Uterus (tissue), 4 donors: ENCODE measurements around the gene SDK2. TPM values are rescaled to one million over a fixed set of nuclear protein-coding genes. Genes with fewer than 3 reads are reported as not detected.

Source experiments
- DNase-seq, 2 donors: peaks; one replicate each; pipeline ENCODE4 v3.0.0-alpha.2; 2019 to 2020
- H3K27ac ChIP-seq, 2 donors: fragments of 200-600 bp; sonication (generic); 1 replicate in 1 of 2; 2 replicates in 1 of 2; pipeline ENCODE4 v1.5.1; 2016 to 2018
- H3K27me3 ChIP-seq, 2 donors: fragments of 200-600 bp; sonication (generic); one replicate each; pipeline ENCODE4 v1.5.1; 2018 to 2019; ENCODE audit warnings: control low read depth in 1 of 2
- H3K36me3 ChIP-seq, 2 donors: fragments of 200-600 bp; sonication (generic); one replicate each; pipeline ENCODE4 v1.5.1; 2019; ENCODE audit warnings: control low read depth in 1 of 2
- H3K4me1 ChIP-seq, 2 donors: fragments of 200-600 bp; sonication (generic); one replicate each; pipeline ENCODE4 v1.5.1; 2018 to 2019; ENCODE audit warnings: control low read depth in 1 of 2
- H3K4me3 ChIP-seq, 2 donors: fragments of 200-600 bp; sonication (generic); 1 replicate in 1 of 2; 2 replicates in 1 of 2; pipeline ENCODE4 v1.5.1; 2018 to 2019; ENCODE audit warnings: mild to moderate bottlenecking in 1 of 2
- H3K9me3 ChIP-seq, 2 donors: fragments of 200-600 bp; sonication (generic); one replicate each; pipeline ENCODE4 v1.5.1; 2019; ENCODE audit warnings: control low read depth in 1 of 2
- CTCF ChIP-seq, 4 experiments: fragments of 200-600 bp in 2 of 4; fragments of 450-650 bp in 2 of 4; sonication (generic) in 2 of 4; IDR thresholded peaks; one replicate each; pipeline ENCODE4 v1.5.1; 2016 to 2019; ENCODE audit warnings: antibody characterized with exemption in 4 of 4, mild to moderate bottlenecking in 2 of 4, moderate library complexity in 1 of 4
- POLR2A ChIP-seq, 2 donors: fragments of 450-650 bp; IDR thresholded peaks; one replicate each; pipeline ENCODE4 v1.6.1; 2016; ENCODE audit warnings: antibody characterized with exemption in 2 of 2, mild to moderate bottlenecking in 1 of 2, moderate library complexity in 1 of 2
- intact Hi-C: fragments of 100-400 bp; cut with DNase I; formaldehyde crosslinking; loops from one replicate; pipeline ENCODE4 v1.15.1; 2023; ENCODE audit warnings: low total_unique reads
- total RNA-seq, 4 donors: library from RNA; depleted of rRNA in 3 of 4; stranded (reverse); fragments of >200 nt in 3 of 4; gene quantifications; one replicate each; pipeline versions ENCODE4 v1.1.0 to v1.2.4, GENCODE V29; 2014 to 2023
- donor health status: DM: yes; HTN: yes; CAD: no.

SDK2 gene
- total RNA-seq, 4 donors from 2014 or later = 1.1 to 5.0 TPM; not detected in 2

GRCh38 chr17:73285603-73285908 lies 358.7 kb downstream of the SDK2 start:
- Histone ChIP-seq H3K4me3 (no peak overlapping the region), H3K36me3 (no peaks in the 10 kb centered on the region), H3K4me1 (peaks cover 35 to 59% of the 10 kb centered on the region in 2 donors), H3K27me3 (no peaks in the 10 kb centered on the region), H3K9me3 (no peaks in the 10 kb centered on the region), H3K27ac (peak overlapping the region; percentile 87)
- DNase-seq = no peak
- intact Hi-C loops = no loop called here
- no peak for TF ChIP-seq CTCF (IDR thresholded peaks at IDR 0.05)
- no peak for TF ChIP-seq POLR2A (IDR thresholded peaks at IDR 0.05)

GRCh38 chr17:73284906-73285602 lies 359.2 kb downstream of the SDK2 start:
- TF ChIP-seq CTCF (IDR thresholded peaks at IDR 0.05) = no peak
- TF ChIP-seq POLR2A (IDR thresholded peaks at IDR 0.05) = no peak
- H3K4me1 ChIP-seq = peaks cover 35 to 55% of the 10 kb centered on the region in 2 donors
- H3K27ac ChIP-seq = peak overlapping the region; percentile 87
- no peaks in the 10 kb centered on the region for H3K9me3 ChIP-seq
- no peaks in the 10 kb centered on the region for H3K36me3 ChIP-seq
- H3K4me3 ChIP-seq = no peak overlapping the region
- DNase-seq = no peak
- intact Hi-C loops = no loop called here
- H3K27me3 ChIP-seq = no peaks in the 10 kb centered on the region
